KBM-7 (cell line): Measurements from ENCODE around the gene SPATA9.

Experiments
- DNase-seq: peaks from one replicate; pipeline ENCODE4 v3.0.0-alpha.2; 2015
- in situ Hi-C: fragments of 300-500 bp; cut with MboI; formaldehyde crosslinking; loops from 2 replicates; pipeline ENCODE4 v1.14.3; 2020; ENCODE audit warnings: low sequenced_read_pairs, low pct_unique_long_range_greater_than_20kb, mixed read lengths

The SPATA9 gene

GRCh38 chr5:95697781-95698681 lies 15.2 kb upstream of the SPATA9 start:
- in situ Hi-C loops: no loop called here
- no peak for DNase-seq

DNA sequence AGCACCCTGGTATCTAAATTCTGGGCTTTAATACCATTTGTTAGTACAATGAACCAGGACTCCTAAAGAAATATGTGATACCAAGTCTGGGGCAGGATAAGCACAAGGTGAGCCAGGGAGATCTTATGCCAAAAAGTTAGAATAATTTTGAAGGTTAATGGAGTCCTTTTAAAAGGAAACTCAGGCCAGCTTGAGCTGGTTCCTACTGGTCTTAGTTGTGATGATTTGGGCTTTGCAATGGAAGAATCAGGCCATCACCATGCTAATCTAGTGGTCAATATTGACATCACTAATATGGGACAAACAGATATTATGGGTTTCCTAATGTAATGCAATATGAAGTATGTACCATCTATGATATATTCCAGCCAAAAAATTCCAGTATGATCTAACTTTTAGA lies 7.5 kb upstream of the SPATA9 start:
- in situ Hi-C loops: no loop called here
- no peak for DNase-seq

- in situ Hi-C loops: no loop called here
- no peak for DNase-seq
These were observed 6.9 kb upstream of the SPATA9 start for GRCh38 chr5:95689680-95690079.

- no peak for DNase-seq
- in situ Hi-C loops: no loop called here
These were observed 3.9 kb upstream of the SPATA9 start for GRCh38 chr5:95686651-95687050.

- no peak for DNase-seq
- in situ Hi-C loops: no loop called here
These were observed 1.6 kb upstream of the SPATA9 start for GRCh38 chr5:95684361-95684760.

GRCh38 chr5:95673081-95673480 lies 9.7 kb downstream of the SPATA9 start:
- in situ Hi-C loops: loop anchor here (25.0 kb wide), 1 partner anchor 164 kb away; no protein-coding TSS in a partner anchor
- no peak for DNase-seq

GRCh38 chr5:95672641-95673040 lies 10.2 kb downstream of the SPATA9 start:
- in situ Hi-C loops: loop anchor here (25.0 kb wide), 1 partner anchor 165 kb away; no protein-coding TSS in a partner anchor
- DNase-seq: no peak

DNA sequence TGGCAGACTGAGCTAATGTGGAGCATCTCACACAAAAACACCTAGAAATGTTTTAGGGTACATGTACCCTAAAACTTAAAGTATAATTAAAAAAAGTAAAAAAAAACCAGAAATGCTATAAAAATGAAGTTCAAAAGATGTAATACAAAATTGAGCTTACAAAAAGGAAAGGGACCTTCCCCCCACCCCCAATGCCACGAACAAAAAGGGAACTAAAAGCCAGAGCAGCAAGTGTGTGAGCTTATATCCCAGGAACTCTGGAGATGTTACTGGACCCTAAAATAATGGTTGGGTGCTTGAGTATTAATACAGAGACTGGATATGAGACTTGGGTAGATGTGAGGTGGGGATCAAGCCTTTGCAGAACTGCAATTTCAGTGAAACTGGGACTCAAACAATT lies 11.0 kb downstream of the SPATA9 start:
- in situ Hi-C loops: loop anchor here (25.0 kb wide), 1 partner anchor 165 kb away; no protein-coding TSS in a partner anchor
- DNase-seq: peak; percentile 39

DNA sequence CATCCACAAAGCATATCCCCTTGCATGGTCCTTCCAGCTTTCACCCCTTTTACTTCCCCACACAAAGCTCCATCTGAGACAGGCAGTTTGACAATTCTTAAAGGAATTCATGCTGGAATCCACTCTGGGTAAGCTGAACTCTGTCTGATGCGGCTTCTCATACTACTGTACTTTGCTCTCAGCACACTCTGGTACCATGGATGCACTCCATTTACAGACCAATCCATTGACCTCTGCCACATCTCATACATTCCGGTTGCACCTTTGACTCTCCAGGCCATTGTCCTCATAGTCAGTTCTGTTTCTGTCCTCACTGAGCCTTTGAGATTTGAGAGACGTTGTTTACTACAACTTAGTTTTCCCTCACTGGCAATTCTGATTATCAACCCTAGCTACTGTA lies 12.2 kb downstream of the SPATA9 start:
- in situ Hi-C loops: loop anchor here (25.0 kb wide), 1 partner anchor 167 kb away; no protein-coding TSS in a partner anchor
- DNase-seq: no peak

GRCh38 chr5:95669985-95670384 lies 12.8 kb downstream of the SPATA9 start:
- in situ Hi-C loops: loop anchor here (25.0 kb wide), 1 partner anchor 167 kb away; no protein-coding TSS in a partner anchor

DNA sequence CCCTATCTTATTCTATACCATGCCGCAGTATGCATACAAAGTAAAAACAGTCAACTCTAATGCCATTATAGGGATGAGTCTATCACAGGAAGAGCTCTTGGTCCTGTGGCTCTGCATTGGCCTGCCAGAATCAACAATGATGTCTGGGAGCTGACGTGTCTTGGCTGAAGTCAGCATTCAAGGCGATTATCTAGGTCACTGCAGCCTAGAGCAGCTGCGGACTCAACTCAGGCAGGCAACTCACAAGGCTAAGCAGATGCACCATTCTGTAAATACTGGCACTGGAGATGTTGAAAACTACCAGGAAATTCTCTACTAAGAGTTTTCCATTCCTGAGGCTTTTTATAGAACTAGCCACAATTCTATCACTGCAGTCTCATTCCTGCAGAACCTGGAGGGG lies 13.3 kb downstream of the SPATA9 start:
- in situ Hi-C loops: loop anchor here (25.0 kb wide), 1 partner anchor 168 kb away; no protein-coding TSS in a partner anchor
- no peak for DNase-seq

More at GRCh38 chr5:95669985-95670384, 12.8 kb downstream of the SPATA9 start:
- no peak for DNase-seq

DNA sequence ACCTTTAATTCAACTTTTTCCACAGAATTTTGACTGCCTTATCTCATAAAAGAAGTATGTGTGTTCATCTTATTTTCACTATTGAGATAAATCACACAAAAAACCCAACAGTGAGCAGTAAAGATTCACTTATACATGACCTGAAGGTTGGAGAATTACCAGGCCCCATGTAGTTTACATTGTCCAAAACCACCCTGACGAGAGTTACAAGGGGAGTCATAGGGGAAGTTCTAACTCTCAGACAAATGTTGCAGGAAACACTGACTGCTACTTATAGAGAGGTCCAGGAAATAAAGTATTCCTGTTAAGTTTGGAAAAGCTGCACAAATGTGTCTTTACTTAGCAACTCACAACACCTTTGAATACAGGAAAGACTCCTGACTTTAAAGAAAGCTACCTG lies 14.1 kb downstream of the SPATA9 start:
- in situ Hi-C loops: loop anchor here (25.0 kb wide), 1 partner anchor 169 kb away; no protein-coding TSS in a partner anchor
- DNase-seq: peak; percentile 26

GRCh38 chr5:95668216-95668615 lies 14.6 kb downstream of the SPATA9 start:
- DNase-seq: no peak
- in situ Hi-C loops: loop anchor here (25.0 kb wide), 1 partner anchor 169 kb away; no protein-coding TSS in a partner anchor

- in situ Hi-C loops: loop anchor here (25.0 kb wide), 1 partner anchor 170 kb away; no protein-coding TSS in a partner anchor
- no peak for DNase-seq
These were observed 15.1 kb downstream of the SPATA9 start for GRCh38 chr5:95667678-95668077.

GRCh38 chr5:95667061-95667618 lies 15.7 kb downstream of the SPATA9 start:
- DNase-seq: peak; percentile 28
- in situ Hi-C loops: loop anchor here (25.0 kb wide), 1 partner anchor 170 kb away; no protein-coding TSS in a partner anchor

DNA sequence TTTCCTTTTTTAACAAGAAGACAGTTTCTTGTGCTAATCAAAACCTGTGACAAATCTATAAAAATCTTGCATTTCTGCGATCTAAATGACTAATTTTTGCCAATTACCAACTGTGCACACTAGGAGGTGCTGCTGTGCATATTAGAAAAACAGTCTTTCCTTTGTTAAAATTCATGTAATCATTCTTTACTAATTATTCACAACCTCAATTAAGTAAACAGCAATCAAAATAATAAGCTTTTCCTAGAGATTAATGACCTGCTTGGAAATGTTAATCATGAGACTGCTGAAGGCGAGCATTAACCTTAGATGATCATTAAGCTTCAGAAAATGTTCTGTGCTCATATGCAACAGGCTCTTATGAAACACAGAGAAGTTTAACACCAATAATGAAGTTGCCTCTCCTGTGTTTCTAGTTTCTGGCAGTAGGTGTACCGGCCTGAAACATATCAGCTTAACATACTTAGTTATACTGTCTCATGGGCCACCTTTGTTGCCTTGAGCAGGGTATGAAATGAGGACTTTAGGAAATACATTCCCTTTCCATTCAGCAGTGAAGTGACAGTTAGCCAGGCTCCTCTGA lies 18.5 kb downstream of the SPATA9 start:
- in situ Hi-C loops: loop anchor here (25.0 kb wide), 1 partner anchor 173 kb away; no protein-coding TSS in a partner anchor

DNA sequence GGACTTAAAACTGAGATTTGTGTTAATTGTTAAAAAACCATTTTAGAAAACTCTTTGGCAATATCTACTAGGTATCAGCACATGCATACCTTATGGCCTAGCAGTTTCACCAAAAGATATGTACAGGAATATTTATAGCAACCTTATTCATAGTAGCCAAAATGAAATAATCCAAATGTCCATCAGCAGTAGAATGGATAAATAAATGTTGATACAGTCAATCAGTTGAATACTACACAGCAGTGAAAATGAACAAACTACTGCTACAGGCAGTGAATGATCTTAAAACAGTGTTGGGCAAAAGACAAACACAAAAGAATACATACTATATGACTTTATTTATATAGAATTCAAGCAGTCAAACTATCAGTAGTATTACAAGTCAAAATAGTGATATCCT lies 19.8 kb downstream of the SPATA9 start:
- no peak for DNase-seq
- in situ Hi-C loops: loop anchor here (25.0 kb wide), 1 partner anchor 174 kb away; no protein-coding TSS in a partner anchor

More for the DNA sequence above, 18.5 kb downstream of the SPATA9 start:
- peak; percentile 64 for DNase-seq

DNA sequence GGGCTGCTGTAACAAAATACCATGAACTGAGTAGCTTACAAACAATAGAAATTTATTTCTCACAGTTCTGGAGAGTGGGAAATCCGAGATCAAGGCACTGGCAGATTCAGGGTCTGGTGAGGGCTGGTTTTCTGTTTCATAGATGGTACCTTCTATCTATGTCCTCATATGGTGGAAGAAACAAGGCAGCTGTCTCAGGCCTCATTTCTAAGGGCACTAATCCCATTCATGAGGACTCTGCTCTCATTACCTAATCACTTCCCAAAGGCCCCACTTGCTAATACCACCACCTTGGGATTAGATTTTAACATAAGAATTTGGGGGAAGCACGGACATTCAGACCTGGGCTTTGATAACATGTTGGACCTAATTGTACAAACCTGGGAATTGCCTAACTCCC lies 22.7 kb downstream of the SPATA9 start:
- in situ Hi-C loops: loop anchor here (25.0 kb wide), 1 partner anchor 177 kb away; no protein-coding TSS in a partner anchor
- DNase-seq: no peak

GRCh38 chr5:95655575-95655974 lies 27.2 kb downstream of the SPATA9 start:
- DNase-seq: no peak
- in situ Hi-C loops: loop anchor here (25.0 kb wide), 1 partner anchor 182 kb away; no protein-coding TSS in a partner anchor
